ENCODE measurements around the gene LPP.

Gene LPP

DNA sequence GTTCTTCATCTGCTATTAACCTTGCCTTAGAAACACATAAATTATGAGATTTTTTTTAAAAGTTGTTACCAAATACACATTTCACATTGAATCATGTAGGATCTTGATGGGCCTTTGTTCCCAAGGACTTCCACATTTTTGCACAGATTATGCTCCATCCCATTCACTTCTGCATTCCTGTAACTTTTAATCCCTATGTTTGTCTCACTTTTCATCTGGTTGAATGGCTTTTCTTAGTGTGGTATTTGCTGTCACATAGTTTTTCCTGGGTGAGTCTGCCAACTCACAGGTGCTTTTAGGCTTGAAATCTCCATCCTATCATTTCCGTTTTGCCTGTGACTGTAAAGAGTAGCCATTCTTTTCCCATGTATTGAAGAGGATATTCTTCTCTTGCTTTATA lies 720.6 kb downstream of the LPP start:
- no peak for DNase-seq

DNA sequence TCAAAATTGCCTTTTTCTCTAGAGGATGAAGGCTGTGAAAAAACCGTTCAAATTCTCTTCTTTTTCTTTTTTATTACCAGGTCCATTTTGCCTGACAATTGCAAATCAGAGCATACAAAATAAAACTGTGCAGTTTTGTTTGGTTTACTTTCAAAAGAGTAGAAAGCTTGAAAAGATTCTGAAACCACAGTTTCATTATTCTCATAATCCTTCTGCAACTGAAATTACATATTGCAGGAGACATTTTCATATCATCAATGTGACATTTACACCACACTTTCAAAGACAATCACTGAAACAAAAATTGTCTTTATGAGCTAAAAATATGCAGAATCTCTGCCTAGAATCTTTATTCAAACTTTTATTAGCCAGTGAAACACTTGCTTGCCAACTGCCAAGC lies 721.5 kb downstream of the LPP start:
- DNase-seq = no peak

DNA sequence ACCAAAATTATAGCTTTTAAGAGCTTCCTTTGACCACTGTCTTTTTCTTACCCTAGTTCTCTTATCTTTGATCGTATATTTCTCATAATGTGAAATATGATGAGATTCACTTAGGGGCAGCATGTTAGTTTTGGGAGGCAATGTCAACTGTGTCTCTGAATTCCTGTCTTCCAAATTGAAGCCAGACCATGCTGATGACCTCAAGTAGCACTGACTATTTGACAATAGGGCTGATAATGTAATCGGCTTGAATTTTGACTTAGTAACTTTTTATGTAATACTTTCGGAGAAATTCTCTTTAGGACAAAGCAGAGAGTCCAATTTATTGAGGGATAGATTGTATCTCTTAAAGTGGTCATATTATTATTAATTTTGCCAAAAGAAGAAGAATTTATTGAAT lies 722.4 kb downstream of the LPP start:
- DNase-seq = no peak

DNA sequence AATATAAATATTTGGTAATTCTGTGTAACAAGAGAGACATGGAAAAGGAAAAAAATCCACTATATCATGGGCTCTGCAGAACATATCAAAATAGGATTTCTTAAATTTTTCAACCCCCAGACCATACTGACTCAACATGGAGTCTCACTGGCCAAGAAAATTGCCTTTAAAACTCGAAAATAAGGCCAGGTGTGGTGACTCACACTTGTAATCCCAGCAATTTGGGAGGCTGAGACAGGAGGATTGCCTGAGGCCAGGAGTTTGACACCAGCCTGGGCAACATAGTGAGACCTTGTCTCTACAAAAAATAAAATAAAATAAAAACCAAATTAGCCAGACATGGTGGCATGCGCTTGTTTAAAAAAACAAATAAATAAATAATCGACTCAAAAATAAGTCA lies 723.4 kb downstream of the LPP start:
- DNase-seq = no peak

DNA sequence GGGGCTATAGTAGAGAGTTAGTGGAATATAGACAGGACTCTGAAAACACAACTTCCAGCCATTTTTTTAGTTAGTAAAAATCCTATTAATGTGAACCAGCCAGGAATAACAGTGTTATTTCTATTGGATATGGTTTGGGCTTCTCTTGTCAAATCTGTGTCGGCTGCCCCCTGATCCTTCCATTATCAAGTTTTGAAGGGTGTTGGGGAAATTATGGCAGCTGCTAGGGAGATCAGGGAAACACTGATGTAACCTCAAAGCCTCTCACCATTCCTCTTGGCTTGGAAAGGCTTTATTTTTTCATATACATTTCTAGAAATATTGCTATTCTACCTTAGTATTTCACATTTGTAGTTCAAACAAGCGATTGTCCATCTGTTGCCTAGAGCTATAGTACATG lies 724.1 kb downstream of the LPP start:
- DNase-seq = no peak

DNA sequence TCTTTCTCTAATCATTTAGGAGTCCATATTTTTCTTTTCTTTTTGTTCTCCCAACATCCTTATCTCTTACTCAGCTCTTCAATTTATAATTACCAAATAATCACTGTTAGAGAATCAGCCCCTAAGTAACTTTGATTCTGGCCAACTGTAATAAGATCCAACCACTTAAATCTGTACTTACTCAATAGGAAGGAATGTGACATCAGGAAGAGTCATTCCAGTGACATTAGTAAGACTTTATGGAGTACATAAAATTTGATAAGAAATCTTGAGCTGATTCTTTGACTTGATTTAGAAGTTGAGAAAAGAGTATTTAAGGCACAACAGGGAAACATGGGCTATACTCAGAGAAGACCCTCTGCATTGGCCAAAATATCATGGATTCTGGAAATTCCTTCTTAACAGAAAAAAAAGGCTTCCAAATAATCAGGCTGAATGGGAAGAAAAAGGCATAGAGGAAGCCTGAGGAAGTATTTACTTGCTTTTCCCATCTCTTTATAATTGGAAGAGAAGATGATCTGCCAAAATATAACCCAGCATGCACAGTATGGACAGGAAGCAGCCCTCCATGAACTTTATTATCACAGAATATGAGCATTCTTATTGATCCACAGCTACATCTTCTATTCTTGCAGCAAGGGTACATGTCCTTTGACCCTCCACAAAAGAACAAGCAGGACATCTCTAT lies 728.1 kb downstream of the LPP start:
- DNase-seq = no peak

DNA sequence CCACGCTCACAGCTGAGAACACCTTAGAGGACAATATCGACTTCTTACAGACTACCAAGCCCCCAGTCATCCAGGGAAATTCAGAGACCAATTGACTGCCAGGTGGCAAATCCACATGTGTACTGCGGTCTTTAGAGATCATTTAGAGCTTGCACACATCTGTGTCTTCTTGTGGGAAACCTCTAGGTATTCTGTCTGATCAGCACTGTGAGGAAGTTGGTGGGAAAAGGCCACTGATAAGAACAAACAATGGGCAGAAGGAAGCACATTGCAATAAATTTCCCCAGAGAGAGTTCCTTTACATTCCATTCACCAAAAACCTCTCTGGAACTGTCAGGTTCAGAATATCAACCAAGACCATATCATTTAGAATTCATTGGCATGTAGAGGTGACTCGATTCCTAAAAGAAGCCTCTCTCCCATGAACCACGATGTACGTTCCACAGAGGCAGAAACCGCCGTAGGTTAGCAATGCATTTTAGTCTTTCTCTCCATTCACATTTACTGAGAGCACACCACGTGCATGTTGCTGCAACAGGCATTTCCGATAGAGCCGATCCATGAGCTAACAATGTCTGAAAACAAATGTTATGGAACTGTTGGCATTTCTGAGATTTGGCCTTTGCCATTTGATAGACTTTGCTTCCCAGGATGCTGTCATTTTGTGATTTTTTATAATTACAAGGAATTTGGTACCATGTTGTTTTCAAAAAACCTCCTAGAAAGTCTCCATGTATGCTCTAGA lies 730.5 kb downstream of the LPP start:
- DNase-seq = no peak

DNA sequence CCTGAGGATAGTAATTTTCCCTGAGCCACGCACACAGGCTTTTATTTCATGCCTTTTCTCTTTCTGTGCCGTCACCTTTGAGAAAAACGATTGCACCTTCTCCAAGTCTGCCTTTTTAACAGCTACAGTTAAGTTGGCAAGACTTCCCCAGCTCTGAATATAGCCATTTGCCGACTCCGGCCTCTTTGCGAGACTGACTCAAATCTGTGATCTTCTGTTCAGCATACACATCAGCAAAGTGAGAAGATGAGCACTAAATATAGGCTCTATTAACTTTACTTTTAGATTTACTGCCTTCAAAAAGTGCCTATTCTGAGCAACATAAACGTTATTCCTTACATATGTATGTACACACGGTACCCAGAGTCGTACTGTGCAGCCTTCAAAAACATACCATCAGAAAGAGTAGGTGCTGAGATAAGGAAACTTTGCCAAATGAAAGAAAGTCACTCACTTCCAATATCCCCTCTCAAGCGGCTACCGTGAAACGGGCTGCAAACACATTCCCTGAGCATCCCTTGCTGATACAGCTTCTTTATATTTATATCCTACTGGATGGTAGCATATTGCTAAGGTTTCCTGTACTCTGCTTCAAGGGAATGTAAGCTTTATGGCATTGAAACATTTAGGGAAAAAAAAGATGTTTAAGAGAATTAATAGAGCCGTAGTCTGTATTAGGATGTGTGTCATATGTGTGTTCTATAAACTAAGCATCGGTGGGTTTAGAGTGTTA lies 734.5 kb downstream of the LPP start:
- no peak for DNase-seq

DNA sequence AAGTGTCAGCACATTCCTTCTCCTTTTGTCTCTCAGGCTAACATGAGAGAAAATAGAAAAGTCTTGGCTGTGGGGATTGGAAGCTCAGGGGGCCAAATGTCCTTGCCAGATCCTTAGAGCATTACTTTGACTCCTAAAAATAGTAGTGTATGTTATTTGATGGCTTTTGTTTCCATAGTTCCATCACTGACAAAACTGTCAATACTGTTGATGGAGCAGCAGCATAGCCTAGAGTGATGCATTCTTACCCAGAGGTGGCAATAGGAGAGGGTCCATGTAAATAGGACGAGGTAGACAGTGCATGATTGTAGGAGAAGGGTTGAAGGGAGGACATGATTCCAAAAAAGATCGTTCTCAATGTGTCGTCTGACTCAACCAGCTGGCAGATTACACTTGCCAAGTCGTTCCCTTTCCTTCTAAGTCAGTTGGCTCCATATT lies 735.1 kb downstream of the LPP start:
- DNase-seq = no peak

DNA sequence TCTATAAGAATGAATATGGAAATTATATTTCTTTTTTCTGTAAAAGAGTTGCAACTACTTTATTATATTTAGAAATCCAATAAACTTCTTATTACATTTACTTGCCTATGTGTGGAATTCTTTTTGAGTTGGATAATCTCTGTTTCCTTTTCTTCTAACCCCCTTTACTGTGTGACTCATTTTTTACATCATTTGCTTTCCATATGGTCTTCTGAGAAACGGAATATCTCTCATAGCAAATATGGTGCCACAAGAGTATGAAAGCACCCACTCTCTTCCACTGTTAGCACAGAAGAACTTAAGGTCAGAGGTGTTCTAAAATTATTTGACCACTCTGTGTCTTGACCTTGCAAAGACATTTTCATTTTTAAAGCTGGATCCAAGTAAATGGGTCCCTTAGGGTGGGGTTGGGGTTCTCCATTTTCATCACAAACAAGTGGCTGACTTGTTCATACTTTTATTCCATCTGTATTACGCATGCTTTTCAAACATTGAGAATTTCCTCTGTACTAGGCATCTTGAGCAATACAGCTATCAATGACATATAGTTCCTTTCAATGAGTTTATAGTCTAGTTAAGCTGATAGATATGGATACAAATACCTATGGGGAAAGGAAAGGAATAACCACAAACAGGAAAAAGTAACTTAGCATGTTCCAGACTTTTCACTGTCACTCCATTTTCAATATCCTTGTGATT lies 736.8 kb downstream of the LPP start:
- DNase-seq = no peak

DNA sequence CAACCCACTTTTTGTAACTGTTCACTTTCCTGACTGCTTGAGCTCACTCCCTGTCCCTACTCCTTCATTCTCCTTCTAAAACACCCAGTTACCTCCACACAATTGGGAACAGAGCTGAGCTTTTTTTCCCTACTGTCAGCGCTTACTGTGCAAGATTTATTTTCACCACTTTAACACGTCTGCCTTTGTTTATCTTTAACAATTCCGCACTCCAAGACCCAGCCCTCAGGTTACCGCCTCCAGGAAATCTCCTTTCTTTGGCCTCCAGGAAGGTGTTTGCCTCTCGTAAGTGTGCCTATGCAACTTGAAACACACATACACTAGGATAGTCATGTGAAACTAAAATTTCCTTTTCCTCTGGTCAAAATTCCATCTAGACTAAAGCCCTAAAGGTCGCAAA lies 745.9 kb downstream of the LPP start:
- DNase-seq = no peak

DNA sequence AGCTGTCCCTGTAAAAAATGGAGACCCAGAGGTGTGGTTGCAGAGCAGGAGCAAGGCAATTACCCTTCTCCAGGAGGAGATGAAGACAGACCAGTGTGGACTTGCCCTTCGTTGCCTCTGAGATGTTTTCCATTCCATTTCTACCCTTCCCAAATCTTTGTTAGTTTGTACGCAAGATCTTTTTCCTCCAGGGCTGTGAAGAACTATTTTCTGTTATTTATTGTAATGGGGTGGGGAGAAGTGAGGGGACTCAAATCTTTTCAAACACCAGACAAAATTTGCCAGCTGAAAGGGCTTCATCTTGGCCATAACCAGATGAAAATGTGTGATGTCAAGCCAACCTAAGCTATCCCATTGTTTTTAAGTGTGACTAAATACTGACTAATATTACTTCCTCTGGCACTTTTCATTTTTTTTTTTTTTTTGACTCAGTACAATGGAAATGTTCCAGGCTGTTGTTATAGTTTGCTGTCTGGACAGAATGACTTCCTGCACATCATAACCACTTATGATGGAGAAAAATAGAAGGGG lies 746.5 kb downstream of the LPP start:
- DNase-seq = no peak

DNA sequence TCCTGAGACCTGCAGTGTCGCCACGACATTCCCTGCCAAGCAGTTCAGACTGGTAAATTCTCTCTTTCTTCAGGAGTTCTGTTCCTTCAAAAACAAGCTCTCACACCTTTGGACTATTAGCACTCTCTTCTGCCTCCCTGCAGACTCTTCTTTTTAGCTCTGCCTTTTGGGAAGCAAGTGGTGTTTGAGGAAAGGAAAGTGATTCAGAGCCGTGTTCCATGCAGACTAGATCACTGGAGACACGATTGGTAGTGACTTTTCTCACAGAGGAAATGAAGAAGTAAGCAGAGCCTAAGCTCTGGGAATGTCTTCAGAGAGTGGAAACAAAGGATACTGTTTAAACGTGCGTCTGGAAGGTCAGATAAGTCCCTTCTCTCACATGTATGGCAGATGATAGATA lies 747.2 kb downstream of the LPP start:
- DNase-seq = no peak

DNA sequence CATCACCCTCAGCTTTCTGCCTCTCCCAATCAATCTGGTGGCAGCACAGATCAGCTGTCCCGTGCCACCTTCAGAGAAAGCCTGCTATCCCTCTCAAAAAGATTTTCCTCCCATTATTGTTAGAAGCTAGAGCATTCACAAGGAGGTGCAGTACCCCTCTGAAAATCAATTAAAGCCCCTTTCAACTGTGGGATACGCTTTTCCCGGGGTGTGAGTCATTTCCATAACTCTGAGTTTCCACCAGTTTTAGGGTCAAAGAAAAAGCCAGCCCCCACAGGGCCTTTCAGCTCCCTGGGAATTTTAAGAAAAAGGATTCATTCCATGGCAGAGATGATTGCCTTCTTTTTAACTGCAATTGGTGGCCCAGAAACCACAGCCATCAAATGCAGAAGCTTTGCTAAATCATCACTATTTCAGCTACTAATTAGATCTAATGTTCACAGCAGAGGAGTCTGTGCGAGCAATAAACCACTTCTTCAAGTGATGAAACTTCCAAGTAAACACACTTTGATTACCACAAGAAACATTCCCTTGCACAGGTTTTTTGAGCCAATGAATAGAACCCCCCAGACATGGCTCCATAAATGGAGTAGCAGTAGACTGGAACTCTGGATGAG lies 747.8 kb downstream of the LPP start:
- DNase-seq = no peak

DNA sequence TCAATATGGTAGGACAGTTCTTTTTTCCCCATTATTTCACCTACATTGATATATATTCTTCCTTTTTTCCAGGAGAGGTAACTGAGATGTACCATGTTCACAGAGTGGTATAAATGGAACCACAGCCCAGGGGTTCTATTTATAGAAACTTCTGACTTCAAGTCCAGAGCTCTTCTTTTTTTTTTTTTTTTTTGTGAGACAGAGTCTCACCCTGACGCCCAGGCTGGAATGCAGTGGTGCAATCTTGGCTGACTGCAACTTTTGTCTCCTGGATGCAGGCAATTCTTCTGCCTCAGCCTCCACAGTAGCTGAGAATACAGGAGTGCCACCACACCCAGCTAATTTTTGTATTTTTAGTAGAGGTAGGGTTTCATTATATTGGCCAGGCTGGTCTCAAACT lies 750.7 kb downstream of the LPP start:
- DNase-seq = no peak

DNA sequence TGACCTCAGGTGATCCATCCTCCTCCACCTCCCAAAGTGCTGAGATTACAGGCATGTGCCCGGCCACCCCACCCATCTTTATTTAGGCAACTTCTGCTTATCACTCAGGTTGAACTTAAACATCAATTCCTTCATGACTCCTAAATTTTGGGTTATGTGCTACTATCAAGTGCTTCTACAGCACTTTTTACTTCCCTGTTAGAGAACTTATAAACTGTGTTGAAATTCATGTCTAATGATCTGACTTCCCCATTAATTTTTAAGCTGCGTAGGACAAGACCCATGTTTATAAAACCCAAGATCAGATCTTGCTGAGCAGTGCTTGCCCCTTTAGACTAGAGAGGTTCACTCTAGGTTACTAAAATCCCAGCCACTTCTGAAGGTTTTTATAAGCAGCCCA lies 751.6 kb downstream of the LPP start:
- no peak for DNase-seq

DNA sequence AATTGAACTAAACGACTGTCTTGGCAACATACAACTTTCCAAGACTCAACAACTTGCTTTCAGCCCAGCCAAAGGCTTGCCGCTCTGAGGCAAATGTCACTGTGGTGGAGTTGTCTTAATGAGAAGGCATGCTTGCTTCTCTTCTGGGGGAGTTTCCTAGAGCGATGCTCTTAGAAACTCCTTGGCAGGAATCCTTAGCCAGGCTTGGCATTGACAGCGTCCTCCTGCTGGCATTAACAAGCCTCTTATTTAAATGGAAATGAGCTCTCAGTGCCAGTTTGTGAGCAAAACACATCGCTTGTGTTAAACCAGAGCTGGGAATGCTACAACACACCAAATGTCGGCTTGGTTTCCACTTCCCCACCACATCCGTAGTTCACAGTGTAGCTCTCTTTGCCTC lies 752.3 kb downstream of the LPP start:
- no peak for DNase-seq

DNA sequence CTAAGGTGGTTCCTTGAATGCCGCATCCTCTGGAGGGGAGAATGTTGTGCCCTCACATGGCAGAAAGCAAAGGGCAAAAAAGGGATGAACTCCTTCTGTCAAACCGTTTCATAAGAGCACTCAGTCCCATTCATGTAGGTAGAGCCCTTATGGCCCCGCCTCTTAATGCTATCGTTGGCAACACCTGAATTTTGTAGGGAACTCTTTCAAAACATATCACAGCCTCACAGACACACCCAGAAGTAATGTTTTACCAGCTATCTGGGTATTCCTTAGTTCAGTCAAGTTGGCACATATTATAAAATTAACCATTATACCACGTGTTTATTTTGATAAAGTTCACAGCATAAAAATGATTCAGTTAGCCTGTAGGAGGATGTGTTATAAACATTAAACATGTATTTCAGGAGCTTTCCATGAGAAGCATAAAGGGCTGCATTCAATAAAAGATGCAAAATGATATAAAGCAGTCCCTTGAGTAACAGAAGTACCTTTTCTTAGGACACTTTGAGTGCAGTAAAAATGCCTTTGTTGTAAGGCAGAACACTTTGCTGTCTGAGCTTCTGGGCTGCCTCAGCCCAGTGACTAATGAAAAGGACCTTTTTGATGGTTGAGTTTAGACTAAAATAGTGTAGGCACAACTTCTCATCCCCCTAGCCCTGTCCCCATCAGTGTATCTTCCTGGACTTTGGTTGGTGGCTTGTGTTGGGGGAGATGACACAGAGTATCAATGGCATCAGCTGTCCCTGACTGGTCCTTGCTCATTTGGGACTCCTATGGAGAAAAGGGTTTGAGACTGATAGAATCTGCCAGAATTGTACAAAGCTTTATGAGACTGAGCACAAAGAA lies 754.3 kb downstream of the LPP start:
- no peak for DNase-seq

DNA sequence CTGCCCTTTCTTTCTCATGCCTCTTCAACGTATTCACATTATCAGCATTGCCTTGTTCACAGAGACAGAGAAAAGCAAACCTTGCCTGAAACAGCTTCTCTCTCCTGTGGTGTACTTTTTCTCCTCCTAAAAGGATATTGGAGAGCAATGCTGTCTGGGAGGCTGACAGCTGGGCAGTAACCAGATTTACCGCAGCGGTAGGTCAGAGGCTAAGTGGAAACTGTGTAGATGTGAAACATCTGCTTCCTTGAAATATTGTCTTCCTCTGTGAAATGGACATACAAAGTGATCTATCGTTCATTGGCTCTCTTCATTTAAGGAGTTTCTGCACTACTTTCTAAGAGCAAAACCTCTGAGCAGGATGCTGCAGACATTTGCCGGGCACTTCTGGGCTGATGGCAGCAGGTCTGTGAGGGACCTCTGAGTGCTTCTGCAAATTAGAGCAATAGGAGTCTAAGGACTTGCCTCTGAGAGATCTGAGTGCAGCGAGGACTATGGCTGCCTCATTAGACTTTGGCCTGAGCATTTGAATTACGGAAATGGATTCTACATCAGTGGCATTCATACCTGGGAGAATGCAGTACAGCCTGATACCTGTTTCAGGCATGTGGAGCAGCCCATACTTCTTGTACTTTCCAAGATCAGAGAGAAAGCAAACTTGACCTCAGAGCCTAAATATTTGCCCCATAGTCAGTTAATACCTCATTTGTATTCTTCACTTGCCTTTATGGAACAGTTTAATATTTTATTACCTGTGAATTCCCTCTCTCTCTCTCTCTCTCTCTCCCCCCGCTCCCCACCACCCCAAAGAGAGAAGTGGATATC lies 757.3 kb downstream of the LPP start:
- no peak for DNase-seq

DNA sequence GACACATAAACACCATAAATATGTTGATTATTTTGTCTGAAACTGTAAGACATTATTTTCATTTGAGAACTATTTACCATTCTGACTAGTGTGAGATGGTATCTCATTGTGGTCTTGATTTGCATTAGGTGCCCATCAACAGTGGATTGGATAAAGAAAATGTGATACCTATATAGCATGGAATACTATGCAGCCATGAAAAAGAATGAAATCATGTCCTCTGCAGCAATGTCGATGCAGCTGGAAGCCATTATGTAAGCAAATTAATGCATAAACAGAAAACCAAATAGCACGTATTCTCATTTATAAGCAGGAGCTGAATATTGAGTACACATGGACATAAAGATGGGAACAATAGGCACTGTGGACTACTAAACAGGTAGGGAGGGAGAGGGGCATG lies 759.1 kb downstream of the LPP start:
- DNase-seq = no peak

DNA sequence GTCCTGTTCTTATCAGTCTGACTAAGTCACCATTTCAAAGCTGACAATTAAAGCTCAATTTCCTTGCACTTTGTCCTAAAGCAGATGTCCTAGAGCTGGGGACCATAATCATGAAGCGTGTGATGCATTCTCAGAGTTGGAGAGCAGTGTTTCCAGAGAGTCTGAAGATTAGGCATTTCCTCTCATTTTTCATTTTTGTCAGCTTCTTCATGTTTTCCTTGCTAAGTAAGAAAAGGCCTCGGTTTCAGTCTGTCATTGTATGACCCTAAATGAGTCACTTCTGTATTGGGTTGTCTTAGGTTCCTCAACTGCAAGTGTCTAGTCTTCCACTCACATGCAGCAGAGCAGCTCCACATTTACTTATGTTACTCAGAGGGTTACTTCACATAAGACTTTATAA lies 760.6 kb downstream of the LPP start:
- DNase-seq = no peak

Measured in NCI-H2081 (cell line).